Ureter (tissue), 1 donor: ENCODE measurements around the gene CC2D1B. TPM values are rescaled to one million over a fixed set of nuclear protein-coding genes. Genes with fewer than 3 reads are reported as not detected.
"Not testable (repeated sequence)": the region's sequence is repeated elsewhere in the genome, so short reads cannot be mapped to it uniquely, and the experiment has no call there.

ENCODE experiments used
- DNase-seq: peaks from one replicate; pipeline ENCODE4 v3.0.0-alpha.2; 2020; ENCODE audit warnings: low spot score
- total RNA-seq: library from RNA; stranded (reverse); gene quantifications from one replicate; pipeline ENCODE4 v1.2.4, GENCODE V29; 2023
- donor health status: DM: yes; HTN: yes; CAD: no.

Gene CC2D1B
- total RNA-seq, result 39.4 TPM

- DNase-seq, result peak; percentile 99
Measured at GRCh38 chr1:52365746-52366516, at the start of gene CC2D1B. Gene CC2D1B, minus strand, starts transcription at chr1:52366205. Its CDS starts 1,585 bp downstream, at chr1:52364620.

- DNase-seq, result no peak
Measured at GRCh38 chr1:52414942-52415341, 48.9 kb upstream of the CC2D1B start.

GRCh38 chr1:52413410-52413989 lies 47.5 kb upstream of the CC2D1B start:
- no peak for DNase-seq

GRCh38 chr1:52404975-52405338 lies 39.0 kb upstream of the CC2D1B start:
- DNase-seq, result no peak

GRCh38 chr1:52404116-52404974 lies 38.3 kb upstream of the CC2D1B start, which contains the start of the genes ORC1 and PRPF38A:
Gene ORC1, minus strand, starts transcription at chr1:52404423. Its CDS starts 2,200 bp downstream, at chr1:52402223.
Gene PRPF38A, plus strand, starts transcription at chr1:52404602. Its CDS starts 148 bp downstream, at chr1:52404750.
- DNase-seq, result peak; percentile 97

GRCh38 chr1:52403566-52404115 lies 37.6 kb upstream of the CC2D1B start:
- DNase-seq, result no peak

- DNase-seq, result no peak
Measured at GRCh38 chr1:52402860-52403240, 36.8 kb upstream of the CC2D1B start.

GRCh38 chr1:52400131-52400530 lies 34.1 kb upstream of the CC2D1B start:
- DNase-seq, result no peak

- DNase-seq, result no peak
Measured at GRCh38 chr1:52399629-52400028, 33.6 kb upstream of the CC2D1B start.

GRCh38 chr1:52393174-52393573 lies 27.2 kb upstream of the CC2D1B start:
- DNase-seq, result no peak

GRCh38 chr1:52386458-52386857 lies 20.5 kb upstream of the CC2D1B start:
- no peak for DNase-seq

GRCh38 chr1:52385376-52385775 lies 19.4 kb upstream of the CC2D1B start:
- no peak for DNase-seq

- DNase-seq, result not testable (repeated sequence)
Measured at GRCh38 chr1:52369851-52370250, 3.8 kb upstream of the CC2D1B start.

- peak; percentile 60 for DNase-seq
Measured at GRCh38 chr1:52368383-52369172, 2.6 kb upstream of the CC2D1B start.

- no peak for DNase-seq
Measured at GRCh38 chr1:52367272-52367671, 1.3 kb upstream of the CC2D1B start.

- DNase-seq, result no peak
Measured at GRCh38 chr1:52366517-52366827, 467 bp upstream of the CC2D1B start.

GRCh38 chr1:52365071-52365745 lies 797 bp downstream of the CC2D1B start:
- DNase-seq, result peak; percentile 58

- DNase-seq, result no peak
Measured at GRCh38 chr1:52364235-52364839, 1.7 kb downstream of the CC2D1B start.

- no peak for DNase-seq
Measured at GRCh38 chr1:52360595-52360968, 5.4 kb downstream of the CC2D1B start.
